ENCODE results near the gene CFAP57. TPM values are rescaled to one million over a fixed set of nuclear protein-coding genes. Genes with fewer than 3 reads are reported as not detected.

Gene CFAP57
- total RNA-seq, 4 donors from 2014 or later: 0.10 to 0.81 (median 0.11) TPM; not detected in 1

- 76% methylated on average over 7 of the region's 7 CpGs for WGBS
- Histone ChIP-seq H3K4me1 (no peaks in the 10 kb centered on the region), H3K9me3 (no peaks in the 10 kb centered on the region), H3K36me3 (no peaks in the 10 kb centered on the region), H3K27ac (no peak overlapping the region), H3K27me3 (no peaks in the 10 kb centered on the region), H3K4me3 (no peak overlapping the region)
- DNase-seq (ENCODE audit: low spot score in 2 of 2): no peak
- TF ChIP-seq CTCF (IDR thresholded peaks at IDR 0.05) (no peak), POLR2AphosphoS5 (IDR thresholded peaks at IDR 0.05) (no peak), POLR2A (IDR thresholded peaks at IDR 0.05) (no peak), EP300 (IDR thresholded peaks at IDR 0.05) (no peak)
Observed at GRCh38 chr1:43214501-43215444, 42.6 kb downstream of the CFAP57 start.

DNA sequence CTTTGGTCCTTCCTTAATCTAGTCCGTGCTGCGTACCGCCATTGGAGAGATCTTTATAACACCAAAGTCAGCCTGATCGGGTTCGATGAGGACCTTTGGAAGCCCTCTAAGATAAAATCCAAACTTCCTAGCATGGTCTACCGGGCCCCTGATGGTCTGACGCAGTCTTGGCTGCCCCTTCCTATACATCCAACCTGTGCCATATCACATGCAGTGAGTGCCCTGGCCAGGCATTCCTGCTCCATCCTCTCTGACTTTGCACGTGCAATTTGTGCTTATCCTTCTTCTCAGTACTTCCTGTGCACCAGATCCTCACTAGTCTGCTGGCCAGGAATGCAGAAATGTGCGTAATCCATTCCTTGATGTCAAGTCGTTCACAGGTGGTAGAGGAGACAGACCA lies 45.6 kb downstream of the CFAP57 start:
- no peak for DNase-seq (ENCODE audit: low spot score in 2 of 2)
- Histone ChIP-seq H3K4me1 (no peaks in the 10 kb centered on the region), H3K9me3 (no peaks in the 10 kb centered on the region)

DNA sequence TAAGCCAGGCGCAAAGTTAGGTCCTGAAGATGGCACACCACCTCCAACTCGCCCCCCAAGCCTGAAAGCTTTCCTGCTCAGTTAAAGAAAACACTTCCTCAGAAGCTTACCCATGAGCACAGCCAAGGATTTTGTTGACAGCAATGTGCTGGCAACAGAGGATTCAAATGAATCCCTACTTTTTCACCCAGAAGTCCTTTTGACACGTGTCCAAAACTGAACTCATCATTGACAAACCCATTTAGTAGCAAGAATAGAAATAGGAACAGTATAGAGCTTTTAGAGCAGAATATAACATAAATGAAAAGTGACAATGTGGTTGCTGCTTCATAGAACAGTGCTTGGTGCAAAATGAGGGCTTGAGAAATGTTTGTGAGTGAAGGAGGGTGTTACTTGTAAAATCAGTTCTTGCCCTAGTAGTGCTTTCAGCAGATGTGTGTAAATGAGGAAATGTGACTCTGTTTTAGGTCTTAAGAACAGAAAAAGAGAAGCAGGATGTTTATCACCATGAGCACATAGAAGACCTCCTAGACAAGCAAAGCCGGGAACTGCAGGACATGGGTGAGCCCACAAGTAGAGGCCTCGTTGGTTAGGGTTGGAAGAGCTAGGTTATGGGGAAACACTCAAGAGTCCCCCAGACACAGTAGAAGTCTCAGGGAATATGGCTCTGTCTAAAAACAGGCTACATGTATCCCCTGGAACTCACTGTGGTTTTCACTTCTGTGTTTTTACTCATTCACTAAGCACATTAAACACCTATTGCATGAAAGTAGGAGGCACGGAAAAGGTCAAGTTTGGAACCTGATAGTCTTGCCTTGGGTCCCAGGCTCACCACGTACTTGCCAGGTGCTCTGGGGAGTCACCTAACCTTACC lies 49.0 kb downstream of the CFAP57 start:
- Histone ChIP-seq H3K4me3 (no peak overlapping the region), H3K27me3 (no peaks in the 10 kb centered on the region), H3K9me3 (no peaks in the 10 kb centered on the region), H3K4me1 (no peaks in the 10 kb centered on the region), H3K36me3 (no peaks in the 10 kb centered on the region), H3K27ac (no peak overlapping the region)
- no peak for TF ChIP-seq CTCF (IDR thresholded peaks at IDR 0.05)
- TF ChIP-seq EP300 (IDR thresholded peaks at IDR 0.05): no peak
- TF ChIP-seq POLR2AphosphoS5 (IDR thresholded peaks at IDR 0.05): no peak
- TF ChIP-seq POLR2A (IDR thresholded peaks at IDR 0.05): no peak
- no peak for DNase-seq (ENCODE audit: low spot score in 2 of 2)
- WGBS: 69% methylated on average over 7 of the region's 7 CpGs

More for the DNA sequence above, 45.6 kb downstream of the CFAP57 start:
- no peaks in the 10 kb centered on the region for H3K27me3 ChIP-seq
- 85% methylated on average over 10 of the region's 10 CpGs for WGBS
- H3K27ac ChIP-seq: no peak overlapping the region
- no peak for TF ChIP-seq POLR2A (IDR thresholded peaks at IDR 0.05)
- H3K4me3 ChIP-seq: no peak overlapping the region
- H3K36me3 ChIP-seq: no peaks in the 10 kb centered on the region

GRCh38 chr1:43221797-43222196 lies 49.7 kb downstream of the CFAP57 start:
- WGBS: 100% methylated on average over 1 of the region's 1 CpG
- TF ChIP-seq POLR2AphosphoS5 (IDR thresholded peaks at IDR 0.05): no peak
- no peak for TF ChIP-seq CTCF (IDR thresholded peaks at IDR 0.05)
- no peak for TF ChIP-seq EP300 (IDR thresholded peaks at IDR 0.05)
- TF ChIP-seq POLR2A (IDR thresholded peaks at IDR 0.05): no peak
- Histone ChIP-seq H3K36me3 (no peaks in the 10 kb centered on the region), H3K4me3 (no peak overlapping the region), H3K9me3 (no peaks in the 10 kb centered on the region), H3K27ac (no peak overlapping the region), H3K4me1 (no peaks in the 10 kb centered on the region), H3K27me3 (no peaks in the 10 kb centered on the region)
- no peak for DNase-seq (ENCODE audit: low spot score in 2 of 2)

DNA sequence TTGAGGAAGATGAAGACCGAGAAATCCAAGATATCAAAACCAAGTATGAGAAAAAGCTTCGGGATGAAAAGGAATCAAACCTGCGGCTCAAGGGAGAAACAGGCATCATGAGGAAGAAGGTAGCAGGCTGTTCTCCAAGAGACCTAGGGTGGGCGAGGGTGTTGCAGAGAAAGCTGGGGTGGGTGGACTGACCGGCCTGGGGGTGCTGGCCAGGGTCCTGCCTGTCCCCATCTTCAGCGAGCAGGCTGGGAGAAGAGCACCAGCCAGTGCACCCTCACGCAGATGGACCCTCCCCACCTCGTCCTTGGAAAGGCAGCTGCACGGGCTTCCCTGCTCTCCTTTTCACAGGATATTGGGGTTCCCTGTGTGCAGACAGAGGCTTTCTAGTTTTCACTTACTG lies 50.7 kb downstream of the CFAP57 start:
- no peak for TF ChIP-seq EP300 (IDR thresholded peaks at IDR 0.05)
- no peak for TF ChIP-seq CTCF (IDR thresholded peaks at IDR 0.05)
- TF ChIP-seq POLR2AphosphoS5 (IDR thresholded peaks at IDR 0.05): no peak
- TF ChIP-seq POLR2A (IDR thresholded peaks at IDR 0.05): no peak
- H3K27me3 ChIP-seq: no peaks in the 10 kb centered on the region
- H3K27ac ChIP-seq: no peak overlapping the region
- DNase-seq (ENCODE audit: low spot score in 2 of 2): no peak
- H3K36me3 ChIP-seq: no peaks in the 10 kb centered on the region
- no peaks in the 10 kb centered on the region for H3K4me1 ChIP-seq
- no peaks in the 10 kb centered on the region for H3K9me3 ChIP-seq
- 78% methylated on average over 9 of the region's 9 CpGs for WGBS
- no peak overlapping the region for H3K4me3 ChIP-seq

Data from suprapubic skin (tissue), 4 donors.